ENCODE measurements around the gene AP1G2. TPM values are rescaled to one million over a fixed set of nuclear protein-coding genes. Genes with fewer than 3 reads are reported as not detected.
"Not testable (repeated sequence)": the region's sequence is repeated elsewhere in the genome, so short reads cannot be mapped to it uniquely, and the experiment has no call there.

AP1G2 gene
- total RNA-seq, 1 experiment from 2014 or later, result 69.7 TPM

- H3K4me3 ChIP-seq (ENCODE audit: low read length); H3K4me2 ChIP-seq (ENCODE audit: low read length); POLR2A ChIA-PET (ENCODE audit: unreplicated experiment); H3K9me3 ChIP-seq (ENCODE audit: low read length); H3K27ac ChIP-seq (ENCODE audit: low read length); H3K27me3 ChIP-seq (ENCODE audit: low read length); ATAC-seq; H3K4me1 ChIP-seq (ENCODE audit: insufficient read depth, low read length); H3K9ac ChIP-seq (ENCODE audit: low read length); H3K36me3 ChIP-seq (ENCODE audit: low read depth, low read length); DNase-seq; H3F3A ChIP-seq (ENCODE audit: low read length, unreplicated experiment); H3K9me2 ChIP-seq (replicated peaks; ENCODE audit: low read length); intact Hi-C loops (cut with micrococcal nuclease); H4K20me1 ChIP-seq (ENCODE audit: low read length); H3K79me2 ChIP-seq (ENCODE audit: low read length); BruUV-seq (replicated peaks); H2AFZ ChIP-seq (ENCODE audit: low read length); CTCF ChIA-PET: not testable (repeated sequence)
Observed at GRCh38 chr14:23583761-23584526, 16.4 kb upstream of the AP1G2 start.

- Histone ChIP-seq H3K27me3 (ENCODE audit: low read length) (peaks cover 14% of the 10 kb centered on the region), H3K36me3 (ENCODE audit: low read depth, low read length) (no peaks in the 10 kb centered on the region), H3K9me3 (ENCODE audit: low read length) (no peaks in the 10 kb centered on the region), H3K9ac (ENCODE audit: low read length) (no peak overlapping the region), H3K4me2 (ENCODE audit: low read length) (no peak overlapping the region), H3K9me2 (replicated peaks; ENCODE audit: low read length) (no peaks in the 10 kb centered on the region), H2AFZ (ENCODE audit: low read length) (no peak overlapping the region), H4K20me1 (ENCODE audit: low read length) (no peaks in the 10 kb centered on the region), H3K4me1 (ENCODE audit: insufficient read depth, low read length) (no peaks in the 10 kb centered on the region), H3F3A (ENCODE audit: low read length, unreplicated experiment) (no peaks in the 10 kb centered on the region), H3K27ac (ENCODE audit: low read length) (no peak overlapping the region), H3K79me2 (ENCODE audit: low read length) (no peaks in the 10 kb centered on the region), H3K4me3 (ENCODE audit: low read length) (no peak overlapping the region)
- DNase-seq (no peak), ATAC-seq (no peak)
- no TSS peak for BruUV-seq (replicated peaks)
- intact Hi-C loops (cut with micrococcal nuclease), result no loop called here
- ChIA-PET CTCF (interaction anchor here (0.6 kb wide), 1 partner anchor 16 kb away, joined by 3 read pairs; no protein-coding TSS in a partner anchor), POLR2A (ENCODE audit: unreplicated experiment) (no interaction called here)
- TF ChIP-seq EZH2phosphoT487 (IDR thresholded peaks at IDR 0.05; ENCODE audit: borderline replicate concordance, low read length) (no peak), EZH2 (IDR thresholded peaks at IDR 0.05; ENCODE audit: low read length, unreplicated experiment) (no peak), CTCF (conservative IDR thresholded peaks at IDR 0.05; ENCODE audit: low read depth, low read length) (no peak)
Observed at GRCh38 chr14:23582906-23583760, 15.5 kb upstream of the AP1G2 start.

GRCh38 chr14:23580948-23581281, 13.3 kb upstream of the AP1G2 start:
- no peak for DNase-seq
- Histone ChIP-seq H3K9me2 (replicated peaks; ENCODE audit: low read length) (no peaks in the 10 kb centered on the region), H2AFZ (ENCODE audit: low read length) (no peak overlapping the region), H3K27me3 (ENCODE audit: low read length) (peaks cover 30% of the 10 kb centered on the region), H3K27ac (ENCODE audit: low read length) (no peak overlapping the region), H3K4me1 (ENCODE audit: insufficient read depth, low read length) (no peaks in the 10 kb centered on the region), H3K36me3 (ENCODE audit: low read depth, low read length) (no peaks in the 10 kb centered on the region), H3K4me2 (ENCODE audit: low read length) (no peak overlapping the region), H3K4me3 (ENCODE audit: low read length) (no peak overlapping the region), H3K79me2 (ENCODE audit: low read length) (no peaks in the 10 kb centered on the region), H3K9ac (ENCODE audit: low read length) (no peak overlapping the region), H3F3A (ENCODE audit: low read length, unreplicated experiment) (no peaks in the 10 kb centered on the region), H4K20me1 (ENCODE audit: low read length) (no peaks in the 10 kb centered on the region), H3K9me3 (ENCODE audit: low read length) (no peaks in the 10 kb centered on the region)
- TF ChIP-seq EZH2phosphoT487 (IDR thresholded peaks at IDR 0.05; ENCODE audit: borderline replicate concordance, low read length) (no peak), CTCF (conservative IDR thresholded peaks at IDR 0.05; ENCODE audit: low read depth, low read length) (no peak), EZH2 (IDR thresholded peaks at IDR 0.05; ENCODE audit: low read length, unreplicated experiment) (no peak)
- intact Hi-C loops (cut with micrococcal nuclease), result no loop called here
- POLR2A ChIA-PET (ENCODE audit: unreplicated experiment), result no interaction called here
- no peak for ATAC-seq
- BruUV-seq (replicated peaks), result no TSS peak
- CTCF ChIA-PET, result no interaction called here

All from PC-3 (cell line).